Nephron (organoid): ENCODE results near the gene FERMT2.

Experiments used
- H3K27ac Mint-ChIP-seq, 3 experiments: 2 replicates each; pipeline ENCODE4 v1.8.0; 2020; ENCODE audit warnings: mixed read lengths in 3 of 3, mild to moderate bottlenecking in 2 of 3, moderate library complexity in 1 of 3
- H3K27me3 Mint-ChIP-seq: 2 replicates; pipeline ENCODE4 v1.8.0; 2021; ENCODE audit warnings: low read depth, mild to moderate bottlenecking, moderate library complexity, mixed read lengths
- H3K36me3 Mint-ChIP-seq: 2 replicates; pipeline ENCODE4 v1.8.0; 2020; ENCODE audit warnings: low read depth, mixed read lengths
- H3K4me1 Mint-ChIP-seq: 2 replicates; pipeline ENCODE4 v1.8.0; 2020; ENCODE audit warnings: mixed read lengths
- H3K4me3 Mint-ChIP-seq, 3 experiments: 2 replicates each; pipeline ENCODE4 v1.8.0; 2020; ENCODE audit warnings: mild to moderate bottlenecking in 3 of 3, mixed read lengths in 3 of 3, moderate library complexity in 2 of 3
- H3K9me3 Mint-ChIP-seq: 2 replicates; pipeline ENCODE4 v1.8.0; 2020; ENCODE audit warnings: mixed read lengths
- CTCF ChIP-seq, 3 experiments: fragments of 200-600 bp; sonication (generic); IDR thresholded peaks; one replicate each; pipeline ENCODE4 v1.5.0; 2021; ENCODE audit warnings: antibody characterized with exemption in 3 of 3; ENCODE audit not compliant: unreplicated experiment in 3 of 3

The FERMT2 gene

GRCh38 chr14:52836063-52836462 is 114.8 kb downstream of the FERMT2 start:
- no peaks in the 10 kb centered on the region for H3K9me3 Mint-ChIP-seq
- no peaks in the 10 kb centered on the region for H3K27me3 Mint-ChIP-seq
- no peak for TF ChIP-seq CTCF (IDR thresholded peaks at IDR 0.05; ENCODE audit: unreplicated experiment in 3 of 3)
- H3K36me3 Mint-ChIP-seq, result no peaks in the 10 kb centered on the region
- H3K27ac Mint-ChIP-seq, result no peak overlapping the region
- H3K4me1 Mint-ChIP-seq, result peaks cover 26% of the 10 kb centered on the region
- H3K4me3 Mint-ChIP-seq, result no peak overlapping the region

GRCh38 chr14:52835122-52835903 is 115.5 kb downstream of the FERMT2 start:
- no peaks in the 10 kb centered on the region for H3K27me3 Mint-ChIP-seq
- H3K9me3 Mint-ChIP-seq, result no peaks in the 10 kb centered on the region
- TF ChIP-seq CTCF (IDR thresholded peaks at IDR 0.05; ENCODE audit: unreplicated experiment in 3 of 3), result no peak
- H3K27ac Mint-ChIP-seq, result peak overlapping the region; percentile 70 to 95 (median 82)
- no peaks in the 10 kb centered on the region for H3K36me3 Mint-ChIP-seq
- peaks cover 26% of the 10 kb centered on the region for H3K4me1 Mint-ChIP-seq
- no peak overlapping the region for H3K4me3 Mint-ChIP-seq

- Mint-ChIP-seq H3K36me3 (no peaks in the 10 kb centered on the region), H3K4me1 (peaks cover 31% of the 10 kb centered on the region), H3K27me3 (no peaks in the 10 kb centered on the region), H3K27ac (peak overlapping the region; percentile 70 to 95 (median 82)), H3K9me3 (no peaks in the 10 kb centered on the region), H3K4me3 (no peak overlapping the region)
- no peak for TF ChIP-seq CTCF (IDR thresholded peaks at IDR 0.05; ENCODE audit: unreplicated experiment in 3 of 3)
Observed at GRCh38 chr14:52834440-52834842, 116.4 kb downstream of the FERMT2 start.

- H3K4me3 Mint-ChIP-seq, result no peak overlapping the region
- no peak for TF ChIP-seq CTCF (IDR thresholded peaks at IDR 0.05; ENCODE audit: unreplicated experiment in 3 of 3)
- no peaks in the 10 kb centered on the region for H3K27me3 Mint-ChIP-seq
- no peaks in the 10 kb centered on the region for H3K9me3 Mint-ChIP-seq
- H3K36me3 Mint-ChIP-seq, result no peaks in the 10 kb centered on the region
- H3K4me1 Mint-ChIP-seq, result peaks cover 34% of the 10 kb centered on the region
- H3K27ac Mint-ChIP-seq, result peak overlapping the region in 2 of 3 experiments; percentile 6 to 55
Observed at GRCh38 chr14:52833891-52834290, 117.0 kb downstream of the FERMT2 start.

- Mint-ChIP-seq H3K36me3 (no peaks in the 10 kb centered on the region), H3K9me3 (no peaks in the 10 kb centered on the region)
Observed at GRCh38 chr14:52829527-52830185, 121.2 kb downstream of the FERMT2 start.

More at GRCh38 chr14:52829527-52830185, 121.2 kb downstream of the FERMT2 start:
- Mint-ChIP-seq H3K4me3 (no peak overlapping the region), H3K27ac (peak overlapping the region in 1 of 3 experiments; percentile 35), H3K4me1 (peaks cover 23% of the 10 kb centered on the region), H3K27me3 (peaks cover 4% of the 10 kb centered on the region)
- no peak for TF ChIP-seq CTCF (IDR thresholded peaks at IDR 0.05; ENCODE audit: unreplicated experiment in 3 of 3)
